GM23338 (cell line): Measurements from ENCODE around the gene TMEM214. TPM values are rescaled to one million over a fixed set of nuclear protein-coding genes. Genes with fewer than 3 reads are reported as not detected.

ENCODE experiments used
- ATAC-seq: fragments of 200-7000 bp; cut with Tn5 transposase; 3 replicates; pipeline ENCODE4 v1.9.1; 2020
- DNase-seq: peaks from one replicate; pipeline ENCODE4 v3.0.0-alpha.2; 2015; ENCODE audit warnings: low spot score
- H2AFZ ChIP-seq: fragments of 200-600 bp; sonication (generic); 2 replicates; pipeline ENCODE4 v1.8.0; 2016; ENCODE audit warnings: antibody characterized with exemption, mild to moderate bottlenecking, moderate library complexity
- H3F3A ChIP-seq: fragments of 200-600 bp; sonication (generic); replicated peaks from 2 replicates; pipeline ENCODE4 v1.8.0; 2017; ENCODE audit warnings: antibody characterized with exemption, mixed run types, low read depth
- H3K27ac ChIP-seq: fragments of 200-600 bp; sonication (generic); 2 replicates; pipeline ENCODE4 v1.6.1; 2016; ENCODE audit warnings: low read depth
- H3K27me3 ChIP-seq: fragments of 200-600 bp; sonication (generic); 2 replicates; pipeline ENCODE4 v1.8.0; 2016; ENCODE audit warnings: mild to moderate bottlenecking, mixed run types, moderate library complexity; ENCODE audit not compliant: insufficient read depth
- H3K36me3 ChIP-seq: fragments of 200-600 bp; sonication (generic); 2 replicates; pipeline ENCODE4 v1.8.0; 2016; ENCODE audit warnings: mild to moderate bottlenecking; ENCODE audit not compliant: insufficient read depth
- H3K4me1 ChIP-seq: fragments of 200-600 bp; sonication (generic); 2 replicates; pipeline ENCODE4 v1.8.0; 2016; ENCODE audit warnings: mild to moderate bottlenecking, moderate library complexity; ENCODE audit not compliant: insufficient read depth
- H3K4me2 ChIP-seq: fragments of 200-600 bp; sonication (generic); 2 replicates; pipeline ENCODE4 v1.7.1; 2017; ENCODE audit warnings: mixed run types
- H3K4me3 ChIP-seq: fragments of 200-600 bp; sonication (generic); 2 replicates; pipeline ENCODE4 v1.6.1; 2016; ENCODE audit warnings: mixed run types
- H3K79me2 ChIP-seq: fragments of 200-600 bp; sonication (generic); replicated peaks from 2 replicates; pipeline ENCODE4 v1.8.0; 2017; ENCODE audit warnings: mild to moderate bottlenecking; ENCODE audit not compliant: insufficient read depth
- H3K9me2 ChIP-seq: fragments of 200-600 bp; sonication (generic); 2 replicates; pipeline ENCODE4 v1.8.0; 2017; ENCODE audit not compliant: insufficient read depth
- H4K20me1 ChIP-seq: fragments of 200-600 bp; sonication (generic); replicated peaks from 2 replicates; pipeline ENCODE4 v1.8.0; 2017; ENCODE audit warnings: mild to moderate bottlenecking; ENCODE audit not compliant: insufficient read depth
- H3K27ac Mint-ChIP-seq: 2 replicates; pipeline ENCODE4 v1.8.0; 2020; ENCODE audit warnings: inconsistent platforms, mild to moderate bottlenecking, moderate library complexity, mixed read lengths
- H3K27me3 Mint-ChIP-seq: 3 replicates; pipeline ENCODE4 v1.8.0; 2022; ENCODE audit warnings: low read depth, mild to moderate bottlenecking, moderate library complexity, mixed read lengths, inconsistent platforms; ENCODE audit not compliant: insufficient read depth, poor library complexity
- H3K36me3 Mint-ChIP-seq: 3 replicates; pipeline ENCODE4 v1.8.0; 2021; ENCODE audit warnings: low read depth, mild to moderate bottlenecking, inconsistent platforms, moderate library complexity, mixed read lengths
- H3K4me1 Mint-ChIP-seq: 3 replicates; pipeline ENCODE4 v1.8.0; 2020; ENCODE audit warnings: mild to moderate bottlenecking, inconsistent platforms, mixed read lengths
- H3K4me3 Mint-ChIP-seq: 3 replicates; pipeline ENCODE4 v1.8.0; 2021; ENCODE audit warnings: moderate library complexity, mild to moderate bottlenecking, inconsistent platforms, mixed read lengths
- H3K9me3 Mint-ChIP-seq: 3 replicates; pipeline ENCODE4 v1.8.0; 2020; ENCODE audit warnings: moderate library complexity, mild to moderate bottlenecking, inconsistent platforms, mixed read lengths
- CREB1 ChIP-seq: fragments of 250-450 bp; sonication (Bioruptor Pico); IDR thresholded peaks from 2 replicates; pipeline ENCODE4 v1.5.0; 2020; ENCODE audit warnings: low read depth, mild to moderate bottlenecking, moderate library complexity
- EZH2 ChIP-seq: fragments of 200-600 bp; sonication (generic); IDR thresholded peaks from one replicate; pipeline ENCODE4 v1.8.0; 2017; ENCODE audit warnings: antibody characterized with exemption, mild to moderate bottlenecking, low read depth; ENCODE audit not compliant: unreplicated experiment
- EZH2phosphoT487 ChIP-seq: fragments of 200-600 bp; sonication (generic); IDR thresholded peaks from one replicate; pipeline ENCODE4 v1.8.1; 2018; ENCODE audit warnings: antibody characterized with exemption; ENCODE audit not compliant: unreplicated experiment
- JUNB ChIP-seq: IDR thresholded peaks from one replicate; pipeline ENCODE4 v1.6.1; 2016; ENCODE audit warnings: antibody characterized with exemption; ENCODE audit not compliant: unreplicated experiment
- NANOG ChIP-seq: IDR thresholded peaks from 2 replicates; pipeline ENCODE4 v1.6.1; 2016; ENCODE audit warnings: antibody characterized with exemption, borderline replicate concordance
- POLR2AphosphoS5 ChIP-seq: IDR thresholded peaks from 2 replicates; pipeline ENCODE4 v1.6.1; 2016; ENCODE audit warnings: antibody characterized with exemption, low read depth
- ZNF114 ChIP-seq: fragments of 250-450 bp; sonication (Bioruptor Pico); IDR thresholded peaks from 2 replicates; pipeline ENCODE4 v1.5.0; 2020; ENCODE audit warnings: mild to moderate bottlenecking, moderate library complexity
- ZNF331 ChIP-seq: fragments of 250-450 bp; sonication (Bioruptor Pico); IDR thresholded peaks from 2 replicates; pipeline ENCODE4 v1.5.0; 2020; ENCODE audit warnings: low read depth, mild to moderate bottlenecking, moderate library complexity
- polyA plus RNA-seq: library from polyadenylated mRNA; unstranded; fragments of >200 nt; fragmentation: Nextera tagmentation; extraction: Ambion mirVana; gene quantifications from 2 replicates; pipeline ENCODE4 v1.2.1, GENCODE V29; 2016
- total RNA-seq: library from RNA; depleted of rRNA; stranded (reverse); fragments of >200 nt; shearing (Covaris generic); gene quantifications from 2 replicates; pipeline ENCODE4 v1.2.3, GENCODE V29; 2014
- TF ChIP-seq, protein P1 (sequence below), 2 experiments: fragments of 200-600 bp in 1 of 2; sonication (generic) in 1 of 2; conservative IDR thresholded peaks; 2 replicates each; pipeline versions ENCODE4 v1.5.1 to v1.6.1; 2016 to 2017; ENCODE audit warnings: antibody characterized with exemption in 2 of 2, low read depth in 2 of 2, mild to moderate bottlenecking in 2 of 2, moderate library complexity in 1 of 2
- TF ChIP-seq, protein P2 (sequence below): IDR thresholded peaks from 2 replicates; pipeline ENCODE4 v1.6.1; 2016; ENCODE audit warnings: antibody characterized with exemption

The TMEM214 gene
- total and polyA plus RNA-seq, 2 experiments from 2014 or later: 18.4 to 36.5 TPM

DNA sequence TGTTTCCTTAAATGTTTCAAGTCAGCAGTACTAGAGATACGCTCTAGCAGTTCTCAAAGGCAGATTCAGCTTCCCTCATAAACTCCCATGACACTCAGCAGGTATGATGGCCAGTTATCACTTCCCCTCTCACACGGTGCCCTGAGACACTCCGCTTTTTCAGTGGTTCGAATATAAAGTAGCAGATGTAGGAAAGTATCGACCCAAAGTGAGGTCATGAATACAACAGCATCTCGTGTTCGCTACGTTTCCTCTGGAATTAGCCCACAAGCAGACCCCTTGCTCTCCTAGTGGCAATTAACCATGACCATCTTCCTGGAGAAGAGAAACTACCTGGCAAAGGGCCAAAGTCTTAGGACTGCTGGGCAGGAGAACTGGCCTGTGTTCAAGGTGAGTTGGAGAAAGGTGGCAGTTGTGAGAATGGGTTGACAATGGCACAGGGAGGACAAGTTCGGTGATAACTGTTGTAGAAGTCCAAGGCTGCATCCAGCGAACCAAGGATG lies 9.4 kb downstream of the TMEM214 start (continued):
- TF ChIP-seq JUNB (no peak), NANOG (no peak), EZH2phosphoT487 (no peak), CREB1 (CRISPR knock-in tag) (no peak), ZNF114 (CRISPR knock-in tag) (no peak), EZH2 (no peak), POLR2AphosphoS5 (no peak), ZNF331 (CRISPR knock-in tag) (no peak)
- TF ChIP-seq, protein P1, sequence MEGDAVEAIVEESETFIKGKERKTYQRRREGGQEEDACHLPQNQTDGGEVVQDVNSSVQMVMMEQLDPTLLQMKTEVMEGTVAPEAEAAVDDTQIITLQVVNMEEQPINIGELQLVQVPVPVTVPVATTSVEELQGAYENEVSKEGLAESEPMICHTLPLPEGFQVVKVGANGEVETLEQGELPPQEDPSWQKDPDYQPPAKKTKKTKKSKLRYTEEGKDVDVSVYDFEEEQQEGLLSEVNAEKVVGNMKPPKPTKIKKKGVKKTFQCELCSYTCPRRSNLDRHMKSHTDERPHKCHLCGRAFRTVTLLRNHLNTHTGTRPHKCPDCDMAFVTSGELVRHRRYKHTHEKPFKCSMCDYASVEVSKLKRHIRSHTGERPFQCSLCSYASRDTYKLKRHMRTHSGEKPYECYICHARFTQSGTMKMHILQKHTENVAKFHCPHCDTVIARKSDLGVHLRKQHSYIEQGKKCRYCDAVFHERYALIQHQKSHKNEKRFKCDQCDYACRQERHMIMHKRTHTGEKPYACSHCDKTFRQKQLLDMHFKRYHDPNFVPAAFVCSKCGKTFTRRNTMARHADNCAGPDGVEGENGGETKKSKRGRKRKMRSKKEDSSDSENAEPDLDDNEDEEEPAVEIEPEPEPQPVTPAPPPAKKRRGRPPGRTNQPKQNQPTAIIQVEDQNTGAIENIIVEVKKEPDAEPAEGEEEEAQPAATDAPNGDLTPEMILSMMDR (conservative IDR thresholded peaks at IDR 0.05; ENCODE audit: low read depth in 2 of 2): no peak
- TF ChIP-seq, protein P2, sequence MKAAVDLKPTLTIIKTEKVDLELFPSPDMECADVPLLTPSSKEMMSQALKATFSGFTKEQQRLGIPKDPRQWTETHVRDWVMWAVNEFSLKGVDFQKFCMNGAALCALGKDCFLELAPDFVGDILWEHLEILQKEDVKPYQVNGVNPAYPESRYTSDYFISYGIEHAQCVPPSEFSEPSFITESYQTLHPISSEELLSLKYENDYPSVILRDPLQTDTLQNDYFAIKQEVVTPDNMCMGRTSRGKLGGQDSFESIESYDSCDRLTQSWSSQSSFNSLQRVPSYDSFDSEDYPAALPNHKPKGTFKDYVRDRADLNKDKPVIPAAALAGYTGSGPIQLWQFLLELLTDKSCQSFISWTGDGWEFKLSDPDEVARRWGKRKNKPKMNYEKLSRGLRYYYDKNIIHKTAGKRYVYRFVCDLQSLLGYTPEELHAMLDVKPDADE: no peak

DNA sequence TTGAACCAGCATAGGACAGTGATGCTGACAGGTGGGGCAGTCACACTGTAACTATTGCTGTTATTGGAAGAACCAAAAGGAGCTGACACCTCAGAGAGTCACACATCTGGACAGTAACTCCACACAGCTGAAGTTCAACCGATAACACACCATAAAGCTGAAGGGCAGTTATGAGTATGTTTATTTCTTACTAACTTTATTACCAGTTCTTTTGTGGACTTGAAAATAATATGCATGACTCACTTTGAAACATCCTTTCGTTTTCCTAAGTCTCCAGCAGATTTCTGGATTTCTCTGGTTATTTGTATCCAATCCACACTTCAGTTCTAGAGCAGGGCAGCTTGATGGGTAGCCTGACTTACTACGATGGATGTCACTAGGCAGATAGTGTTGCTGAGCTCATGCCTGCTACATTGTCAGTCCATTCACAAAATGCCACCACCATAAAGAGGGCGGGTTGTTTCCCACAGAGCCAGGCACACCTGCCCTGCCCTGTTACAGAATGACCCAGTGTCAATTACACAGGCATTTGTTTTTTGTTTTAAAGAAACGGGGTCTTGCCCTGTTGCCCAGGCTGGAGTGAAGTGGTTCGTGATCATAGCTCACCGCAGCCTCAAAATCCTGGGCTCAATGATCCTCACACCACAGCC lies 10.3 kb downstream of the TMEM214 start:
- no peak for TF ChIP-seq EZH2
- no peak for ATAC-seq
- no peak overlapping the region for H3K27ac ChIP-seq
- H4K20me1 ChIP-seq: no peaks in the 10 kb centered on the region
- H3K4me1 ChIP-seq: no peaks in the 10 kb centered on the region
- H3K79me2 ChIP-seq: no peaks in the 10 kb centered on the region
- peaks cover 2% of the 10 kb centered on the region for H3K27me3 Mint-ChIP-seq
- H3K9me2 ChIP-seq: no peaks in the 10 kb centered on the region
- H2AFZ ChIP-seq: no peak overlapping the region
- peaks cover 17% of the 10 kb centered on the region; the same call in 1 of the 2 replicates for H3K36me3 ChIP-seq
- H3K4me2 ChIP-seq: no peak overlapping the region
- H3K36me3 Mint-ChIP-seq: peaks cover 28% of the 10 kb centered on the region
- no peaks in the 10 kb centered on the region for H3F3A ChIP-seq
- H3K9me3 Mint-ChIP-seq: no peaks in the 10 kb centered on the region
- H3K4me3 ChIP-seq: no peak overlapping the region
- H3K27ac Mint-ChIP-seq: no peak overlapping the region
- H3K4me3 Mint-ChIP-seq: no peak overlapping the region
- no peak for DNase-seq
- no peaks in the 10 kb centered on the region for H3K27me3 ChIP-seq
- no peaks in the 10 kb centered on the region for H3K4me1 Mint-ChIP-seq
